Neural cell (in vitro differentiated cells): Measurements from ENCODE around the gene GGA1.

Experiments used
- CTCF ChIP-seq: fragments of 450-650 bp; IDR thresholded peaks from 2 replicates; pipeline ENCODE4 v1.5.1; 2014; ENCODE audit warnings: antibody characterized with exemption, mild to moderate bottlenecking, moderate library complexity; ENCODE audit not compliant: poor library complexity, severe bottlenecking
- EP300 ChIP-seq: fragments of 450-650 bp; conservative IDR thresholded peaks from 2 replicates; pipeline ENCODE4 v1.6.1; 2014; ENCODE audit warnings: antibody characterized with exemption, mild to moderate bottlenecking, moderate library complexity; ENCODE audit not compliant: poor library complexity, severe bottlenecking
- EZH2 ChIP-seq: fragments of 200-600, 300-800 bp; shearing (Covaris generic), sonication (generic); IDR thresholded peaks from 2 replicates; pipeline ENCODE4 v1.6.1; 2014; ENCODE audit warnings: antibody characterized with exemption, low read length, borderline replicate concordance, mild to moderate bottlenecking; ENCODE audit not compliant: insufficient read depth, poor library complexity, severe bottlenecking
- MXI1 ChIP-seq: fragments of 450-650 bp; conservative IDR thresholded peaks from 2 replicates; pipeline ENCODE4 v1.6.1; 2014; ENCODE audit warnings: antibody characterized with exemption, mild to moderate bottlenecking; ENCODE audit not compliant: poor library complexity, severe bottlenecking
- POLR2AphosphoS5 ChIP-seq: IDR thresholded peaks from 2 replicates; pipeline ENCODE4 v1.6.1; 2012
- RAD21 ChIP-seq: fragments of 450-650 bp; conservative IDR thresholded peaks from 2 replicates; pipeline ENCODE4 v1.6.1; 2014; ENCODE audit warnings: antibody characterized with exemption, mild to moderate bottlenecking, moderate library complexity
- REST ChIP-seq: IDR thresholded peaks from 2 replicates; pipeline ENCODE4 v1.6.1; 2012; ENCODE audit warnings: borderline replicate concordance
- TAF1 ChIP-seq: IDR thresholded peaks from 2 replicates; pipeline ENCODE4 v1.6.1; 2012; ENCODE audit warnings: low read depth

GRCh38 chr22:37618674-37619073, 10.0 kb downstream of the GGA1 start:
- TF ChIP-seq CTCF (no peak), EZH2 (no peak), TAF1 (no peak), EP300 (no peak), POLR2AphosphoS5 (no peak), MXI1 (no peak), RAD21 (no peak), REST (no peak)
